RWPE2 (cell line): Measurements from ENCODE around the gene COX15.

Experiments
- ATAC-seq: fragments of 200-7000 bp; cut with Tn5 transposase; 3 replicates; pipeline ENCODE4 v1.9.1; 2021; ENCODE audit warnings: low read depth
- DNase-seq: peaks from one replicate; pipeline ENCODE4 v3.0.0-alpha.2; 2020; ENCODE audit warnings: low spot score
- H3K27ac ChIP-seq: fragments of 450-650 bp; 2 replicates; pipeline ENCODE4 v1.5.1; 2017; ENCODE audit warnings: mild to moderate bottlenecking; ENCODE audit not compliant: poor library complexity, severe bottlenecking
- H3K27me3 ChIP-seq: fragments of 250-450 bp; sonication (Bioruptor Pico); 2 replicates; pipeline ENCODE4 v1.5.1; 2021; ENCODE audit warnings: mild to moderate bottlenecking, moderate library complexity; ENCODE audit not compliant: insufficient read depth, poor library complexity, severe bottlenecking
- H3K36me3 ChIP-seq: fragments of 250-450 bp; sonication (Bioruptor Pico); 2 replicates; pipeline ENCODE4 v1.5.1; 2020; ENCODE audit warnings: low read depth, mild to moderate bottlenecking, moderate library complexity
- H3K4me1 ChIP-seq: fragments of 250-450 bp; sonication (Bioruptor Pico); 2 replicates; pipeline ENCODE4 v1.5.1; 2021; ENCODE audit warnings: mild to moderate bottlenecking, moderate library complexity; ENCODE audit not compliant: insufficient read depth, poor library complexity, severe bottlenecking
- H3K4me3 ChIP-seq: fragments of 250-450 bp; sonication (Bioruptor Pico); 2 replicates; pipeline ENCODE4 v1.5.1; 2021; ENCODE audit warnings: mild to moderate bottlenecking, moderate library complexity; ENCODE audit not compliant: severe bottlenecking
- H3K9me3 ChIP-seq: fragments of 250-450 bp; sonication (Bioruptor Pico); 2 replicates; pipeline ENCODE4 v1.5.1; 2021; ENCODE audit warnings: mild to moderate bottlenecking, moderate library complexity; ENCODE audit not compliant: severe bottlenecking
- TF ChIP-seq, protein P1 (sequence below): fragments of 450-650 bp; IDR thresholded peaks from one replicate; pipeline ENCODE4 v1.5.1; 2017; ENCODE audit warnings: mild to moderate bottlenecking, moderate library complexity; ENCODE audit not compliant: poor library complexity, severe bottlenecking

Gene COX15

GRCh38 chr10:99682752-99683151 lies 49.2 kb downstream of the COX15 start:
- DNase-seq (no peak), ATAC-seq (peak; percentile 45; the same call in 2 of the 3 replicates)
- Histone ChIP-seq H3K9me3 (no peaks in the 10 kb centered on the region), H3K36me3 (peaks cover 75% of the 10 kb centered on the region), H3K4me1 (peaks cover 54% of the 10 kb centered on the region), H3K27me3 (no peaks in the 10 kb centered on the region), H3K4me3 (no peak overlapping the region), H3K27ac (peak overlapping the region; percentile 52)
- TF ChIP-seq, protein P1, sequence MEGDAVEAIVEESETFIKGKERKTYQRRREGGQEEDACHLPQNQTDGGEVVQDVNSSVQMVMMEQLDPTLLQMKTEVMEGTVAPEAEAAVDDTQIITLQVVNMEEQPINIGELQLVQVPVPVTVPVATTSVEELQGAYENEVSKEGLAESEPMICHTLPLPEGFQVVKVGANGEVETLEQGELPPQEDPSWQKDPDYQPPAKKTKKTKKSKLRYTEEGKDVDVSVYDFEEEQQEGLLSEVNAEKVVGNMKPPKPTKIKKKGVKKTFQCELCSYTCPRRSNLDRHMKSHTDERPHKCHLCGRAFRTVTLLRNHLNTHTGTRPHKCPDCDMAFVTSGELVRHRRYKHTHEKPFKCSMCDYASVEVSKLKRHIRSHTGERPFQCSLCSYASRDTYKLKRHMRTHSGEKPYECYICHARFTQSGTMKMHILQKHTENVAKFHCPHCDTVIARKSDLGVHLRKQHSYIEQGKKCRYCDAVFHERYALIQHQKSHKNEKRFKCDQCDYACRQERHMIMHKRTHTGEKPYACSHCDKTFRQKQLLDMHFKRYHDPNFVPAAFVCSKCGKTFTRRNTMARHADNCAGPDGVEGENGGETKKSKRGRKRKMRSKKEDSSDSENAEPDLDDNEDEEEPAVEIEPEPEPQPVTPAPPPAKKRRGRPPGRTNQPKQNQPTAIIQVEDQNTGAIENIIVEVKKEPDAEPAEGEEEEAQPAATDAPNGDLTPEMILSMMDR, result no peak
